Gastroesophageal sphincter (tissue), 3 donors: ENCODE results near the gene UBQLNL.

Source experiments
- EP300 ChIP-seq: sonication (generic); formaldehyde crosslinking; IDR thresholded peaks from one replicate; pipeline ENCODE4 v1.6.1; 2017; ENCODE audit warnings: antibody characterized with exemption, mild to moderate bottlenecking
- POLR2A ChIP-seq, 2 donors: fragments of 450-650 bp; IDR thresholded peaks; one replicate each; pipeline ENCODE4 v1.6.1; 2017; ENCODE audit warnings: antibody characterized with exemption in 2 of 2, mild to moderate bottlenecking in 2 of 2, moderate library complexity in 1 of 2
- POLR2AphosphoS5 ChIP-seq: sonication (generic); formaldehyde crosslinking; IDR thresholded peaks from one replicate; pipeline ENCODE4 v1.6.1; 2017; ENCODE audit warnings: antibody characterized with exemption
- TF ChIP-seq, protein P1 (sequence below), 4 experiments: fragments of 200-600 bp in 2 of 4; fragments of 450-650 bp in 2 of 4; sonication (generic) in 1 of 4; IDR thresholded peaks; one replicate each; pipeline ENCODE4 v1.5.1; 2017 to 2019; ENCODE audit warnings: antibody characterized with exemption in 4 of 4, mild to moderate bottlenecking in 2 of 4, moderate library complexity in 2 of 4

DNA sequence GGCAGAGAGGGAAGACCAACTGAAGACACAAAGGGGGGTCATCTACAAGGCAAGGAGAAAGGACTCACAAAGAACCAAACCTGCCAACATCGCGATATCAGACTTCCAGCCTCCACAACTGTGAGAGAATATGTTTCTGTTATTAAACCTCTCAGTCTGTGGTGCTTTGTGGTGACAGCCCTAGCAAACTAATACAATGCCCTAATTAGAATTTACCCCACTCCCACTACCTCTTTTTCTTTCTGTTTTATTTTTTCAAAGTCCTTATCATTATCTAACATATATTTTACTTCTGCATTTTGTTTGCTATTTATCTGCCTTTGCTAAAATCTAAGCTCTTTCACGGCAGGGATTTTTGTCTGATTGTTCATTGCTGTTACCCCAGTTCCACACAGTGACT, 30.5 kb downstream of the UBQLNL start:
- TF ChIP-seq, protein P1, sequence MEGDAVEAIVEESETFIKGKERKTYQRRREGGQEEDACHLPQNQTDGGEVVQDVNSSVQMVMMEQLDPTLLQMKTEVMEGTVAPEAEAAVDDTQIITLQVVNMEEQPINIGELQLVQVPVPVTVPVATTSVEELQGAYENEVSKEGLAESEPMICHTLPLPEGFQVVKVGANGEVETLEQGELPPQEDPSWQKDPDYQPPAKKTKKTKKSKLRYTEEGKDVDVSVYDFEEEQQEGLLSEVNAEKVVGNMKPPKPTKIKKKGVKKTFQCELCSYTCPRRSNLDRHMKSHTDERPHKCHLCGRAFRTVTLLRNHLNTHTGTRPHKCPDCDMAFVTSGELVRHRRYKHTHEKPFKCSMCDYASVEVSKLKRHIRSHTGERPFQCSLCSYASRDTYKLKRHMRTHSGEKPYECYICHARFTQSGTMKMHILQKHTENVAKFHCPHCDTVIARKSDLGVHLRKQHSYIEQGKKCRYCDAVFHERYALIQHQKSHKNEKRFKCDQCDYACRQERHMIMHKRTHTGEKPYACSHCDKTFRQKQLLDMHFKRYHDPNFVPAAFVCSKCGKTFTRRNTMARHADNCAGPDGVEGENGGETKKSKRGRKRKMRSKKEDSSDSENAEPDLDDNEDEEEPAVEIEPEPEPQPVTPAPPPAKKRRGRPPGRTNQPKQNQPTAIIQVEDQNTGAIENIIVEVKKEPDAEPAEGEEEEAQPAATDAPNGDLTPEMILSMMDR (IDR thresholded peaks at IDR 0.05) = no peak
- TF ChIP-seq POLR2A (IDR thresholded peaks at IDR 0.05) (no peak), EP300 (no peak), POLR2AphosphoS5 (no peak)
